ENCODE data around the gene TMEM192. TPM values are rescaled to one million over a fixed set of nuclear protein-coding genes. Genes with fewer than 3 reads are reported as not detected.
"Not testable (repeated sequence)": the region's sequence is repeated elsewhere in the genome, so short reads cannot be mapped to it uniquely, and the experiment has no call there.

Gene TMEM192
- total RNA-seq, 2 donors from 2014 or later: 5.9 to 13.5 TPM

DNA sequence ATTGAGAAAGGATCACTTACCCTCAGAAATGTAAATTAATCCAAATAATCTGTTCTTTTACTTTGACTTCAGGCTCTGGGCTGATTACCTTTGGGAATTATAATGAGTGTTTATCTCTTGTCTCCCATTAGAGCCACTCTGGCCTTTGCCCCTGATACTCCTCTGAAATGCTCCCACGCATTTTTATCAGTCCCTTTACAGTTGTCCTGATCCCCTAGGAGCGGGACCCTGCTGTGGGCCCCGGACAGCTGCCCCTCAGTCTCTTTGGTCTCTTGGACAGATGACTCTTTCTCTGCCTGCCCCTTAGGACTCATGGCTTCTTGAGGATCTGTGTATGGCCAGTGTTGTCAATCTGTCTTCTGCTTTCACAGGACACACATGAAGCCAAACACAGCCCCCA lies 60.0 kb downstream of the TMEM192 start:
- TF ChIP-seq, protein P1, sequence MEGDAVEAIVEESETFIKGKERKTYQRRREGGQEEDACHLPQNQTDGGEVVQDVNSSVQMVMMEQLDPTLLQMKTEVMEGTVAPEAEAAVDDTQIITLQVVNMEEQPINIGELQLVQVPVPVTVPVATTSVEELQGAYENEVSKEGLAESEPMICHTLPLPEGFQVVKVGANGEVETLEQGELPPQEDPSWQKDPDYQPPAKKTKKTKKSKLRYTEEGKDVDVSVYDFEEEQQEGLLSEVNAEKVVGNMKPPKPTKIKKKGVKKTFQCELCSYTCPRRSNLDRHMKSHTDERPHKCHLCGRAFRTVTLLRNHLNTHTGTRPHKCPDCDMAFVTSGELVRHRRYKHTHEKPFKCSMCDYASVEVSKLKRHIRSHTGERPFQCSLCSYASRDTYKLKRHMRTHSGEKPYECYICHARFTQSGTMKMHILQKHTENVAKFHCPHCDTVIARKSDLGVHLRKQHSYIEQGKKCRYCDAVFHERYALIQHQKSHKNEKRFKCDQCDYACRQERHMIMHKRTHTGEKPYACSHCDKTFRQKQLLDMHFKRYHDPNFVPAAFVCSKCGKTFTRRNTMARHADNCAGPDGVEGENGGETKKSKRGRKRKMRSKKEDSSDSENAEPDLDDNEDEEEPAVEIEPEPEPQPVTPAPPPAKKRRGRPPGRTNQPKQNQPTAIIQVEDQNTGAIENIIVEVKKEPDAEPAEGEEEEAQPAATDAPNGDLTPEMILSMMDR (IDR thresholded peaks at IDR 0.05): no peak
- no peak for TF ChIP-seq POLR2A (IDR thresholded peaks at IDR 0.05)
- intact Hi-C loops (cut with DNase I): no loop called here
- H3K9me3 ChIP-seq: no peaks in the 10 kb centered on the region
- 46 to 61% methylated on average over 3 of the region's 3 CpGs for WGBS, 2 donors
- no peaks in the 10 kb centered on the region for H3K36me3 ChIP-seq (replicated peaks in 1 of 2; ENCODE audit: insufficient read depth in 1 of 2, low read depth in 2 of 2)
- no peak for DNase-seq
- ATAC-seq: no peak
- H3K4me3 ChIP-seq: no peak overlapping the region
- H3K27ac ChIP-seq: no peak overlapping the region
- no peaks in the 10 kb centered on the region for H3K27me3 ChIP-seq
- H3K4me1 ChIP-seq: no peaks in the 10 kb centered on the region

DNA sequence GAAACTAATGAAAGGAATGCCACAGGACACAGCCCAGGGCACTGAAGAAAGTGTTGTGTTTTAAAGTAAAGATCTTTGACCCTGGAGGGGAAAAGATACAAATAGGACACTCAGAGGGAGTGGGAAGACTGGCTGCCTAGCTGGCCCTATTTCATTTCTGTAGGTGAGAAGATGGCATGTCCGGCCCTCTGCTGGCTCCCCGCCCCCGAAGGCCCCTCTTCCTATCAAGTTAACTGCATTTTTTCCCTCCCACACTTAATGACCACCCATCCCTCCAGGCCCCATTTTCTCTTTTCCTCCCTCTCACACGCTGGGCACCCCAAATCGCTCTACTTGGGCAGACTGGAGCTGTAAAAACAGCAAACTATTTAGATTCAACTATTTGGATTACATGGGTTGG lies 64.5 kb downstream of the TMEM192 start:
- intact Hi-C loops (cut with DNase I): no loop called here
- Histone ChIP-seq H3K4me1 (no peaks in the 10 kb centered on the region), H3K9me3 (no peaks in the 10 kb centered on the region), H3K27me3 (no peaks in the 10 kb centered on the region), H3K27ac (no peak overlapping the region), H3K4me3 (no peak overlapping the region), H3K36me3 (replicated peaks in 1 of 2; ENCODE audit: insufficient read depth in 1 of 2, low read depth in 2 of 2) (no peaks in the 10 kb centered on the region)
- DNase-seq: no peak
- no peak for ATAC-seq
- 57 to 63% methylated on average over 5 of the region's 5 CpGs for WGBS, 2 donors
- TF ChIP-seq, protein P1 (IDR thresholded peaks at IDR 0.05): no peak
- TF ChIP-seq POLR2A (IDR thresholded peaks at IDR 0.05): no peak

DNA sequence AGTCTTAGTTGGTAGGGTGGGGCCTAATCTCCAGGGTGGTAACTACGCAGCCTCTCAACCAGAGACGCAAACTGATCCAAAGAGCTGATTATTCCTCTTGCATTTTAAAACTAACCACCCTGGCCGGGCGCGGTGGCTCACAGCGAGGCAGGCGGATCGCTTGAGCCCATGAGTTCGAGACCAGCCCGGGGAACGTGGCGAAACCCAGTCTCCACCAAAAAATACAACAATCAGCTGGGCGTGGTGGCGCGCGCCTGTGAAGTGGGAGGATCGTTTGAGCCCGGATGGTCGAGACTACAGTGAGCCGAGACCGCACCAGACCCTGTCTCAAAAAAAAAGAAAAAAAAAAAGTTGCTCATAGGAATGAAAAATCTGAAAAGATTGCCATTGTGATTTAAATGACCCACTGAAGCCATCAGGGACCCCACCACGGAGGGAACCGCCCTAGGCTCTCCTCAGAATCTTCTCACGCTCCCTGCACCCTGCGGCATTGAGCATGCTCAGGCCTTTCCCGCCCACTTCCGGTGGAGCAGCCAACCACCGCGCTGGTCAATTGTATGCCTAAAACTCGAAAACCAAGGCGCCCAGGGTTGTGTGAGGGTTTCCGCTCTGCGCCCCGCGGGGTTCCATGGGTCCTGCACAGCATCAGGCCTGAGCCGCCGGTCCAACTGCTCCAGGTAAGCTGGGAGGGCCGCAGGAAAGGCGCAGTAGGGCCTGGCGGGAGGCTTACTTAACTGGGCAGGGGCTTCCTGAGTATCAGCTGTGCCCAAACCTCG lies 81.0 kb downstream of the TMEM192 start, which contains the start of gene TRIM60:
TRIM60 (plus strand) TSS at position 564 of the 776 bp plus-strand sequence. CDS start 8,074 bp downstream, outside the sequence.
- no peaks in the 10 kb centered on the region for H3K4me1 ChIP-seq
- no peaks in the 10 kb centered on the region for H3K36me3 ChIP-seq (replicated peaks in 1 of 2; ENCODE audit: insufficient read depth in 1 of 2, low read depth in 2 of 2)
- DNase-seq (no peak), ATAC-seq (no peak)
- WGBS, 2 donors: 90 to 91% methylated on average over 34 to 40 of the region's 41 CpGs
- H3K27me3 ChIP-seq: no peaks in the 10 kb centered on the region
- no peak for TF ChIP-seq POLR2A (IDR thresholded peaks at IDR 0.05)
- H3K27ac ChIP-seq: no peak within 1 kb of the TSS
- intact Hi-C loops (cut with DNase I): no loop called here
- no peak within 1 kb of the TSS for H3K4me3 ChIP-seq
- H3K9me3 ChIP-seq: peaks cover 0 to 3% (median 0%) of the 10 kb centered on the region in 3 donors

DNA sequence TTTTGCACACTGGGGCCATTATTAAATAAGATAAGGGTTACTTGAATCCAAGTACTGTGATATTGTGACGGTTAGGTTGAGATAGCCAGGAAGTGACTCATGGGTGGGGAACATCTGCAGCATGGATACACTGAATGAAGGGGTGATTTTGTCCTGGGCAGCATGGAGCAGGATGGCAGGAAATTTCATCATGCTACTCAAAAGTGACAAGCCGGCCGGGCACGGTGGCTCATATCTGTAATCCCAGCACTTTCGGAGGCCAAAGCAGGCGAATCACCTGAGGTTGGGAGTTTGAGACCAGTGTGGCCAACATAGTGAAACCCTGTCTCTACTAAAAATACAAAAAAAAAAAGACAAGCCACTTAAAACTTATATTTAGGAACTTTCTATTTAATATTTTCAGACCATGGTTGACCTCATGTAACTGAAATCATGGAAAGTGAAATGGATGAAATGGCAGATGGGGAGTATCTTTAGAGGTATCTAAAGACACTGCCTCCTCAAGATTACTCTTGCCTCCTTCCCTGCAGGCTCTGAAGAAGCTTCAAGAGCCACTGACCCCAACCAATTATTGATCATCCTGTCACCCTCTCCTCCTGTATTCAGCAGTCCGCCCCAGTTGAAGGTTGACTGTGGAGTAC lies 84.8 kb downstream of the TMEM192 start:
- H3K4me1 ChIP-seq: no peaks in the 10 kb centered on the region
- DNase-seq (no peak), ATAC-seq (no peak)
- no peak overlapping the region for H3K27ac ChIP-seq
- no peaks in the 10 kb centered on the region for H3K27me3 ChIP-seq
- intact Hi-C loops (cut with DNase I): no loop called here
- no peak overlapping the region for H3K4me3 ChIP-seq
- H3K9me3 ChIP-seq: peaks cover 0 to 3% (median 0%) of the 10 kb centered on the region in 3 donors
- WGBS, 2 donors: 69 to 81% methylated on average over 7 of the region's 7 CpGs
- H3K36me3 ChIP-seq (replicated peaks in 1 of 2; ENCODE audit: insufficient read depth in 1 of 2, low read depth in 2 of 2): no peaks in the 10 kb centered on the region
- TF ChIP-seq, protein P1 (IDR thresholded peaks at IDR 0.05): no peak
- TF ChIP-seq POLR2A (IDR thresholded peaks at IDR 0.05): no peak

DNA sequence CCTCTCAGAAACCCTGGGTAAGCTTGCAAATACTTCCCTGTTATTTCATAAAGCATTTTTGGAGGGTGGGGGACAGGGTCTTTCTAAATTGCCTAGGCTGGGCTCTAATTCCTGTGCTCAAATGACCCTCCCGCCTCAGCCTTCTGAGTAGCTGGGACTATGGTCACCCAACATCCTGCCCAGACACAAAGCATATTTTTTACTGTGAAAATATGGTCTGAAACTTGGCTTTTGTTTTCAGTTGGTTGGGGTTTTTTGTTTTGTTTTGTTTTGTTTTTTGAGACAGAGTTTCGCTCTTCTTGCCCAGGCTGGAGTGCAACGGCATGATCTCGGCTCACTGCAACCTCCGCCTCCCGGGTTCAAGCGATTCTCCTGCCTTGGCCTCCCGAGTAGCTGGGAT lies 86.9 kb downstream of the TMEM192 start:
- WGBS, 2 donors: 83 to 85% methylated on average over 8 of the region's 8 CpGs
- H3K4me3 ChIP-seq; H3K27me3 ChIP-seq; ATAC-seq; intact Hi-C loops (cut with DNase I); DNase-seq; H3K27ac ChIP-seq; H3K4me1 ChIP-seq; H3K9me3 ChIP-seq; H3K36me3 ChIP-seq (replicated peaks in 1 of 2; ENCODE audit: insufficient read depth in 1 of 2, low read depth in 2 of 2): not testable (repeated sequence)

Other genes with a start within 250 kb of the TMEM192 start
- not detected for gene APELA, start 235.7 kb downstream of the TMEM192 start, total RNA-seq
- gene TRIM61, start 135.2 kb downstream of the TMEM192 start, total RNA-seq: not detected
- gene TRIM60, start 80.9 kb downstream of the TMEM192 start, total RNA-seq: not detected
- not detected for gene TRIM75, start 59.0 kb downstream of the TMEM192 start, total RNA-seq
- gene KLHL2, start 94.7 kb upstream of the TMEM192 start, total RNA-seq: 10 to 100 TPM in 1 of 2 donors, 1 to 10 TPM in 1; 9.1 to 17.1 TPM
- 10 to 100 TPM; 16.1 to 22.1 TPM for gene MSMO1, start 214.8 kb upstream of the TMEM192 start, total RNA-seq

Measured in body of pancreas (tissue), 4 donors.